ENCODE measurements around the gene ISM1. TPM values are rescaled to one million over a fixed set of nuclear protein-coding genes. Genes with fewer than 3 reads are reported as not detected.

The ISM1 gene
- total and polyA plus RNA-seq, 2 of the 13 experiments (the other 11 are each of a cell fraction or from before 2014, with no cell fraction given) = 0.40 to 1.4 TPM

- H3K4me2 ChIP-seq (ENCODE audit: low read depth, low read length) = peak overlapping the region; percentile 5; the same call in 1 of the 2 replicates
- H3K9me3 ChIP-seq (ENCODE audit: low read length) = no peaks in the 10 kb centered on the region
- H3K36me3 ChIP-seq (replicated peaks in 1 of 2; ENCODE audit: control insufficient read depth in 1 of 2, insufficient read depth in 2 of 2, low read length in 2 of 2) = no peaks in the 10 kb centered on the region
- peaks cover 17% of the 10 kb centered on the region for H3K4me1 ChIP-seq (ENCODE audit: insufficient read depth, low read length)
- no TSS peak for BruUV-seq (replicated peaks)
- H2AFZ ChIP-seq (ENCODE audit: low read length) = no peak overlapping the region
- intact Hi-C loops (cut with micrococcal nuclease; ENCODE audit: unreplicated experiment) = no loop called here
- DNase-seq (ENCODE audit: low spot score) = peak; percentile 36
- H4K20me1 ChIP-seq (ENCODE audit: insufficient read depth, low read length) = no peaks in the 10 kb centered on the region
- H3K4me3 ChIP-seq (replicated peaks in 1 of 3; ENCODE audit: insufficient read depth in 1 of 3, low read depth in 2 of 3, low read length in 3 of 3) = no peak overlapping the region
- no peaks in the 10 kb centered on the region for H3K27me3 ChIP-seq (ENCODE audit: control insufficient read depth in 1 of 2, insufficient read depth in 2 of 2, low read length in 2 of 2)
- ChIA-PET POLR2A (no interaction called here), CTCF (ENCODE audit: low intra/inter-chr PET ratio, low total read pairs) (no interaction called here)
- in situ Hi-C loops (cut with HindIII; ENCODE audit: extremely low pct_ligation_motif_present, low pct_unique_long_range_greater_than_20kb) = loop anchor here (25.0 kb wide), 1 partner anchor 335 kb away; no protein-coding TSS in a partner anchor
- WGBS (ENCODE audit: low lambda C conversion rate) = 48% methylated on average over 5 of the region's 5 CpGs
- H3K27ac ChIP-seq (ENCODE audit: extremely low read length, insufficient read depth, low read length) = no peak overlapping the region
- H3K79me2 ChIP-seq (ENCODE audit: insufficient read depth, low read length) = no peaks in the 10 kb centered on the region
- TF ChIP-seq ZBTB34 (CRISPR knock-in tag; IDR thresholded peaks at IDR 0.05) = no peak
- peak; percentile 89 to 90 for TF ChIP-seq MAFK (conservative IDR thresholded peaks at IDR 0.05 in 1 of 2, IDR thresholded peaks at IDR 0.05 in 1 of 2; ENCODE audit: low read length in 2 of 2)
- TF ChIP-seq MAFF (IDR thresholded peaks at IDR 0.05; ENCODE audit: low read depth, low read length) = peak; percentile 76
- peak; percentile 67 for ATAC-seq
- H3K9ac ChIP-seq (ENCODE audit: insufficient read depth, low read depth, low read length) = no peak overlapping the region
- peak; percentile 28 for FAIRE-seq
Measured at GRCh38 chr20:13297147-13297899, 76.2 kb downstream of the ISM1 start.

- no peak for ATAC-seq
- CTCF ChIA-PET (ENCODE audit: low intra/inter-chr PET ratio, low total read pairs) = no interaction called here
- intact Hi-C loops (cut with micrococcal nuclease; ENCODE audit: unreplicated experiment) = no loop called here
- TF ChIP-seq NAIF1 (CRISPR knock-in tag; IDR thresholded peaks at IDR 0.05; ENCODE audit: borderline replicate concordance) (no peak), ZNF687 (CRISPR knock-in tag; IDR thresholded peaks at IDR 0.05) (0 out of 2 replicates have a peak, but pooled peaks have one; percentile 22), ZFP62 (CRISPR knock-in tag; IDR thresholded peaks at IDR 0.05) (no peak), KDM5B (CRISPR knock-in tag; IDR thresholded peaks at IDR 0.05; ENCODE audit: borderline replicate concordance) (no peak), KLF12 (CRISPR knock-in tag; IDR thresholded peaks at IDR 0.05; ENCODE audit: borderline replicate concordance) (no peak), ZNF839 (CRISPR knock-in tag; IDR thresholded peaks at IDR 0.05; ENCODE audit: borderline replicate concordance) (no peak), ZNF382 (CRISPR knock-in tag; IDR thresholded peaks at IDR 0.05; ENCODE audit: borderline replicate concordance) (no peak), CBX5 (CRISPR knock-in tag; IDR thresholded peaks at IDR 0.05; ENCODE audit: borderline replicate concordance) (no peak)
Measured at GRCh38 chr20:13298692-13299373, 77.8 kb downstream of the ISM1 start.

More at GRCh38 chr20:13298692-13299373, 77.8 kb downstream of the ISM1 start:
- Histone ChIP-seq H2AFZ (ENCODE audit: low read length) (no peak overlapping the region), H3K4me1 (ENCODE audit: insufficient read depth, low read length) (peaks cover 24% of the 10 kb centered on the region), H3K9me3 (ENCODE audit: low read length) (no peaks in the 10 kb centered on the region), H3K36me3 (replicated peaks in 1 of 2; ENCODE audit: control insufficient read depth in 1 of 2, insufficient read depth in 2 of 2, low read length in 2 of 2) (no peaks in the 10 kb centered on the region), H3K9ac (ENCODE audit: insufficient read depth, low read depth, low read length) (no peak overlapping the region), H3K27me3 (ENCODE audit: control insufficient read depth in 1 of 2, insufficient read depth in 2 of 2, low read length in 2 of 2) (no peaks in the 10 kb centered on the region), H4K20me1 (ENCODE audit: insufficient read depth, low read length) (no peaks in the 10 kb centered on the region), H3K4me3 (replicated peaks in 1 of 3; ENCODE audit: insufficient read depth in 1 of 3, low read depth in 2 of 3, low read length in 3 of 3) (no peak overlapping the region), H3K79me2 (ENCODE audit: insufficient read depth, low read length) (no peaks in the 10 kb centered on the region), H3K27ac (ENCODE audit: extremely low read length, insufficient read depth, low read length) (no peak overlapping the region), H3K4me2 (ENCODE audit: low read depth, low read length) (no peak overlapping the region)
- FAIRE-seq (no peak), DNase-seq (ENCODE audit: low spot score) (no peak)
- POLR2A ChIA-PET = no interaction called here
- no TSS peak for BruUV-seq (replicated peaks)
- WGBS (ENCODE audit: low lambda C conversion rate) = 97% methylated on average over 23 of the region's 29 CpGs
- in situ Hi-C loops (cut with HindIII; ENCODE audit: extremely low pct_ligation_motif_present, low pct_unique_long_range_greater_than_20kb) = loop anchor here (25.0 kb wide), 1 partner anchor 337 kb away; no protein-coding TSS in a partner anchor

Measured in HepG2 (cell line).